ENCODE results near the gene RGS7. TPM values are rescaled to one million over a fixed set of nuclear protein-coding genes. Genes with fewer than 3 reads are reported as not detected.
"Not testable (repeated sequence)": the region's sequence is repeated elsewhere in the genome, so short reads cannot be mapped to it uniquely, and the experiment has no call there.

RGS7 gene
- total RNA-seq, 1 donor from 2014 or later = 19.7 TPM

DNA sequence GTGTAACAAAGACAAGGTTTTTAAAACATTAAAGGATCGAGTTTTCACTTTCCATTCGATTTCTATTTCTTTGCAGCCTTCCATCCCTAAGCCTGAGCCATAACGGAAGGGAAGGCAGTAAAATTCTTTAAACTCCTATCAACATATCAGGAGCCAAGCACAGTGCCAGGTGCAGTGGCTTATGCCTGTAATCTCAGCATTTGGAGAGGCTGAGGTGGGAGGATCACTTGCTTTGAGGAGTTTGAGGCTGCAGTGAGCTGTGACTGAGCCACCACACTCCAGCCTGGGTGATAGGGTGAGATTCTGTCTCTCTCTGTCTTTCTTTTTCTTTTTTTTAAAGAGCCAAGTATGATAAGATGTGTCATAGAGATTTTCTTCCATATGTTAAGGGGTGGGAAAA is 527.5 kb downstream of the RGS7 start:
- no peak for DNase-seq

DNA sequence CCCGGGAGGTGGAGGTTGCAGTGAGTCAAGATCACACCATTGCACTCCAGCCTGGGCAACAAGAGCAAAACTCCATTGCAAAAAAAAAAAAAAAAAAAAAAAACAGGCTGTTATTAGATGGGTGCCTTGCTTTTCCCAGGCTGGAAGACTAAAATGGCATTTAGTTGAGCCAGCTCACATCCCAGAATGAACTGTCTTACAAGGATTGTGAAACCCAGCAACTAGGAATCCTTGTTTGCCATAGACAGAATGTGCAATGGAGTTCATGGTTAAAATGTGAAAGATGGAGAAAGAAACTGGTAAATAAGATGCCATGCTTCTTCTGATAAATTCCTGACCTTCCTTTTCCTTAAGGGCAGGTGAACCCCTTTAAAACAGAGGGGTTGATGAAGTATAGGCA is 529.2 kb downstream of the RGS7 start:
- DNase-seq = no peak

DNA sequence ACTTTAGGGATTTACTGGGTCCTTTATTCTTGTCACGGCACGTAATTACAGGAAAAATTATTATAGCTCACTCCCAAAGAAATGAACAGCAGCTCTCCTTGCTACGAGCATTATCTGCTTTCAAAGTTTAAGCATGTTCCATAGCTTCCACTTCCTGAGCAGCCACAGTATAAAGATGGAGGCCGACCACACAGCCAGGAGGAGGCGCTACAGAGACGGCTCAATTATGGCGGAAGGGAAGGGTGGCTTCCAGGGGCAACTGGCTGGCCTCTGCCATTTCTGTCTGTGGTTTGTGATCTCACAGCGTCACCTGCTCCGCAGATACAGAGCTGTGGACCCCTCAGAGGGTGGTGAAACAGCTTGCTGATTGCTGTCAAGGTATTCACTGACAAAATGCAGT is 532.8 kb downstream of the RGS7 start:
- no peak for DNase-seq

DNA sequence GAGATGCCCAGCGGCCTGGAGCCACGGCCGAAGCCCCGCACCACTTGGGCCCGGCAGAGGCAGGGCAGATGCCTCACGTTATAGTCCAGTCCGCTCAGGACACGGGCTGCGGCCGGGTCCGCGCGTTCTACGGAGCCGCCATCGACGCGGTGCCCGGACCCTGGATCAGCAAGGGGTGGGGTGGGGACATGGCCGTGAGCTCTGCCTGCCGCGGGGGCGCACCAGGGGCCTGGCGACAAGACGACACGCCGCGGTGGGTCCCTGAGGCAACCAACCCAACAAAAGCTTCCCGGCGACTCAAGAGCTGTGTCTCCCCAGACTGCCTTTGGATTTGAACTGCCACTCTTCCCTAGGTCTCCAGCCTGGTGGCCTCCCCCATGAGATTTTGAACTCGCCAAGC is 533.6 kb downstream of the RGS7 start:
- no peak for DNase-seq

DNA sequence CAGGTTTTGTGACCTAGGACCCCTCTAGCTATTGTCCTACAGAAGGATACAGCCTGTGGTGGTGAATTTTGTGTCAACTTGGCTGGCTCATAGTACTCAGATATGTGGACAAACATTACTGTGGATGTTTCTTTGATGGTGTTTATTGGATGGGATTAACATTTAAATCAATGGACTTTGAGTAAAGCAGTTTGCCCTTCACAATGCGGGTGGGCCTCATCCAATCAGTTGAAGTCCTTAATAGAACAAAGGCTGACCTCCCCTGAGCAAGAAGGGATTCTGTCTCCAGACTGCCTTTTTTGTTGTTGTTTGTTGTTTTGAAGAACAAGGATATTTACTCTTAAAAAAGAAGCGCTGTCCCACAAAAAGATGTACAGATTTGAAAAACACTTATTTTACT is 535.1 kb downstream of the RGS7 start:
- no peak for DNase-seq

DNA sequence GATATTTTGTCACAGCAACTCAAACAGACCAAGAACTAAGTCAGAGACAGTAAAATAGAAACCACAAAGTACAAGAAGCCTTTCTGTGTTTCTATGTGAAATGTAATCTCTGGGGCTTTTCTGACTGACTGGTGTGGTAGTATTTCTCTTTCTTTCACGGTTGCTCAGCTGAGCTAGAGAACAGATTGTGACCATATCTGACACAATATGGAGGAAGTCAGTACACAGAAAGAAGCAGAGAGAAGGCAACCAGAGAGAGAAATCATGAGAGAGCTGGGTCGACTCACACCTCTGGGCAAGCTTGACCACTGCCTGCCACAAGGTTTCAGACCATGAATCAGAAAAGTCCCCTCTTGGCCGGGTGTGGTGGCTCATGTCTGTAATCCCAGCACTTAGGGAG is 536.2 kb downstream of the RGS7 start:
- DNase-seq = no peak

DNA sequence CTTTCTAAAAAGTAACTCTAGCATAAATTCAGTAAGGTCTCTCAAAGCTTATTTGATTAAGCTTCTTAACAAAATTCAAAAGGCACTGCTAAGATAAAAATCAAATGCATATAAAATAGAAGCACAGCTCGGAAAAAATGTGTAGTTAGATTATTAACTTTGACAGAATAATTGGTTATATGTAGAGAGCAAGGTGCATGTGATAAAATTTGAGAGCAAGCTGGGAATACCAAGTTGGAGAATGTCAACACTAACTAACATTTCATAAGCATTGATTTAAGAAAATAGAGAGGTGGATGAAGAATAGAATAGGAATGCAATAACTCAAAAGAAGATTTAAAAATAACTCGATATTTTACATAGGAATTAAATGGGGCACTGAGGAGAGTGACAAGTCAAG is 540.5 kb downstream of the RGS7 start:
- DNase-seq = no peak

DNA sequence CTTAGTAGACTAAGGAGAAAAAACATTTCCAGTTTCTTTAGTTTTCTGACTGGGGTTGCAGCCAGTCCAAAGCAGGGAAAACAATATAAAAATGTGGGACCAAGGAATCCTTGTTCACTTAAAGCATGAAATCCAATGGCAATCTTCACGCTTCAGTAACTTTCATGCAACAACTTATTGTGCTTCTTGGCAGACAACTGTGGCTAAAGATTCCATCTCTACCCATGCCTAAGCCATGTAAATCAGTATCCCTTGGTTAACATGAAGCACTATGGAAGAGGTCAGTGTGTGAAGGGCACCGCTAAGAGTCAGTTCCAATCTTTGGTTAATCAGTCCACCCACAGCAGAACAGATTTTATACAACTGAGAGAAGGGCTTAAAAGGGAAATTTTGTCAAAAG is 543.3 kb downstream of the RGS7 start:
- no peak for DNase-seq

DNA sequence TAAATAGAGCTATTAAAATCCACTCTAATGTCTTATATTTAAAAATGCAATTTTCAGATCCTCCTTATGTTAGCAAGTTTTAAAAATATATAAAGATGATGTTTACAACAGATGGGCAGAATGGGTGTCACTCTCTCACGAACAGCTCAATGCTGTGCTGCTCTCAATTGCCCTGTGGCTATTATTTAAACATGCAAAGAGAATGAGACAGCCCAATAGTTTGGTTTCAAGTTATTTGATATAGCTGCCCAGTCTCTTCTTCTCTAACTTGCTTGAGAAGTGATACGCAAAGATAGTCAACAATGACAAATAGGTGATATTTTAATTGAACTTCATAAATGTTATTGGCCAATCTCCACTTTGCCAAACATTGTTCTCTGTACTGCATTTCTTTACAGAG is 545.7 kb downstream of the RGS7 start:
- no peak for DNase-seq

DNA sequence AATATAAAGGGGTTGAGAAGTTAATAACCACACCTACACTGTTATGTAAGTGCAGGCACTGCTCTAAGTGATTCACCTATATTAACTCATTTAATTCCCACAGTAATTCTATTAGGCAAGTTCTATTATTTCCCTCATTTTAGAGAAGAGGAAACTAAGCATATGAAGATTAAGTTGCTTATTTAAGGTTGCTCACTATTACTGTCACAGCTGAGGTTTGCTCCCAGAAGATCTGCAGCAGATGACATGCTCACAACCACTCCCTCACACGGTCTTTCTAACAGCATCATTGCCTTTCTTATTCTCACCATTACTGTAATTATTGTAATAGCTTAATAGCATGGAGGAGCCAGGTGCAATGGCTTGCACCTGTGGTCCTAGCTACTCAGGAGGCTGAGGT is 548.6 kb downstream of the RGS7 start:
- no peak for DNase-seq

DNA sequence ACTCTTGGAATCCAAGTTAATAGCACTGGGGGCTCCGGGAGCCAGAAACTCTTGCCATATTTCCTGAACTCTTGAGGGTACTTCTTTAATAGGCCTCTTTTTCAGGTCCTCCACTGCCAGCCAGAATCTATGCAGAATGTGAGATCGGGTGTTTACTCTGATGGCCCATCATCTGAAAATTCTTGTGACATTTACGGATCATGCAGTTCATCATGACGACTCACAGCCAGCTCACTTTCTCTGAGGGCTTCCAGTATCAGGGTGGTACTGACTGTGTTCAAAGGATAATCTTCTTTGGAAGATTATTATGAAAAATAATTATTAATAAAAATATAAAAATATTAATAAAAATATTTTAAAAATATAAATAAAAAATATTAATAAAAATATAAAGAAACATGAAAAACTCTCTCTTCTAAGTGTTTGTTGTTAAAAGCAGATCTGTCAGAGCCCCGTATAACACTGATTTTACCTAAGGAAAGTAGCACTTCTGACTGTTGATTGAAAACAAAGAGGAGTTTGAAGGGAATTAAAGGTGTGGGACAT is 550.7 kb downstream of the RGS7 start:
- DNase-seq = no peak

DNA sequence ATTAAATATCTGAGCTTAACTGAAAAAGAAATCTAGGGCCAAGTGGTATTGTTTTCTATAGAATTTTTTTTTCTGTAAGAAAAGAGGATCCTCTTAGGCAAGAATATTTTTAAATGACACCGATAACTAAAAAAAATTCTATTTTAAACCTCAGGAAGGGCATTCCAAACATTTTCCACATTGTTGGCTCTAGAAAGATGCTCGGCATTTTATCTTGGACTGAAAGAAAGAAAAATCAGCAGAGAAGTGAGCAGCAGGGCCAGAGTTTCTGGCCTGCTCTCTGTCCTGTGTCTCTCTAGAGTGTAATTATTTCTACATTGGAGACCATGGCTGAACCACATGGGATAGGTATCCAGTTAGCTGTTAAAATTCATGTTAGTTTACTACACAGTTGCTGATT is 552.5 kb downstream of the RGS7 start:
- DNase-seq = no peak

DNA sequence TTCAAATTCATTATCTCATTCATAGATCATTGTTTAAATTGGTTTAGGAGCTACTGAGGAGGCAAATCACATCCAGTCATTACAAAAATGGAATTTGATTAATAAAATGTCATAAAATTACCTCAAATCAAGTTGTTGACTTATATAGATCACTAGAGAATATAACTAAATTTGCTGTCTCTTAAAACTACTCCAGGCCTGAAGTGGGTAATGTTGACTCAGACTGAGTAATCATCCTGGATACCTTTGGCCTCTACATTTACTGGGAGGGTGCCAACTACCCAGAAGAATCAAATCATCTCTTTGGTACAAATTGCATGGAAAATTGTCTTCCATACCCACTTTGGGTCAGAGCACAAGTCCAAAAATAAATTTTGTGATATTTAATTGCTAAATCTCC is 553.9 kb downstream of the RGS7 start:
- no peak for DNase-seq

DNA sequence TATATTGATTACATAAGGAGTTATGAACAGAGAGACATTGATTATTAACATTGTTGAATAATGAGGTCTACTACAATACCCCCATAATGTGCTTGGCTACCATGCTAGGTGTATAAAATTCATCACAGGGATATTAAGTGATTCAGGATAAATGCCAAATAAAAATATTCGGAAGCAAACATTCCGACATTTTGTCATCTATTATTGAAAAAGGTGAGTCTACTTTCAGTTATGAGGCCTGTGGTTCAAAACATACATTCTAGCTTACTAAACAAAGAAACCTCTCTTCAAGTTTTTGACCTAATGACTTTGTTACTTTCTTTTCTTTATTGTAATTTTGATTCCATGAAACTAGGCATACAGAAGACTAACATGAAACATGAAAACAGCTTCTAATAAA is 554.7 kb downstream of the RGS7 start:
- DNase-seq = no peak

DNA sequence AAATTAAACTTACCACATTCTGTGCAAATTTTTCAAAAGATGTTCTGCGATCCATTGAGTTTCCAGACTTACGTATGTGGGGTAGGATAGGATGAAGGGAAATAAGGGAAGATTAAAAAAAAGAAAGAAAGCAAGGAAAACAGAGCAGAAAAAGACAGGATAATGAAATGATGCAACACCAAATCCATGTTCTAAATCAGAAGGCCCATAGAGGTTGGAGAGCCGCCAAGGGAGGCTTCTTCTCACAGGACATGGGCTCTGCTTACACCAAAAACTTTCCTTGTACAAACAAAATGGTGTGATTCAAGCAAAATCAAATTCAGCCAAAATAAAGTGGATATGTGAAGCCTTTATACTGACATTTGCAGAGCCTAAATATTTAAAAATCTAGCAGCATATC is 555.6 kb downstream of the RGS7 start:
- no peak for DNase-seq

DNA sequence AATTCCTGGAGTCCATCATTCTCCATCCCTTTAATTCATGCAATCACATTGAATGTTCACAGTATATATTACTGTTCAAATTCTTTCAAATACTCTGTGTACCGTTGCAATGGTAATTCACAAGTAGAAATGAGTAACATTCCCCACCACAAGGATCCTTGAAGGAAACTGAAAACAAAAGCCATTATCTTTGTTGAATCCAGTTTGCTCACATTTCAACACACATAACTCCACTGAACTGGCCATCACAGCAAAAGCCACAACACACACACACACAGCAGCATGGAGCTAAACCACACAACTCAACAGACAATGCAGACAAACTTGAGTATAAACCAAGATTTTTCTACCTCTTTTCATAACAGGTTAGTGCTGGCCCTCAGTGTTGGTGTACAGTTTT is 556.7 kb downstream of the RGS7 start:
- DNase-seq = no peak

DNA sequence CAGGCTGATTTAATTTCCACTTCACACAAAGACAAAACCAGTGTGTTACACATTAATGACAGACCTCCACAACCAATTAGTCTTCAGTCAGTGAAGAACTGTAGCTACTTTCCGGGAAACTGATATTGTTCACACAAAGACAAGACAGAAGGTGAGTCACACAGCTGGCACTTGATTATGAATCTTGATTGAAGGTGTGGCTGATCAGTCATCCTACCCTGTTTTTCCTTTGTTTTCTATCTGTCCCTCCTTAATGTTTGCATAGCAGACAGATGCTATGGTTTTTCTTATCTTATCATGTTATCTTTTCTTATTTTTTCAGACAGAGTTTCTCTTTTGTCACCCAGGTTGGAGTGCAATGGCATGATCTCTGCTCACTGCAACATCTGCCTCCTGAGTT is 560.0 kb downstream of the RGS7 start:
- DNase-seq = no peak

DNA sequence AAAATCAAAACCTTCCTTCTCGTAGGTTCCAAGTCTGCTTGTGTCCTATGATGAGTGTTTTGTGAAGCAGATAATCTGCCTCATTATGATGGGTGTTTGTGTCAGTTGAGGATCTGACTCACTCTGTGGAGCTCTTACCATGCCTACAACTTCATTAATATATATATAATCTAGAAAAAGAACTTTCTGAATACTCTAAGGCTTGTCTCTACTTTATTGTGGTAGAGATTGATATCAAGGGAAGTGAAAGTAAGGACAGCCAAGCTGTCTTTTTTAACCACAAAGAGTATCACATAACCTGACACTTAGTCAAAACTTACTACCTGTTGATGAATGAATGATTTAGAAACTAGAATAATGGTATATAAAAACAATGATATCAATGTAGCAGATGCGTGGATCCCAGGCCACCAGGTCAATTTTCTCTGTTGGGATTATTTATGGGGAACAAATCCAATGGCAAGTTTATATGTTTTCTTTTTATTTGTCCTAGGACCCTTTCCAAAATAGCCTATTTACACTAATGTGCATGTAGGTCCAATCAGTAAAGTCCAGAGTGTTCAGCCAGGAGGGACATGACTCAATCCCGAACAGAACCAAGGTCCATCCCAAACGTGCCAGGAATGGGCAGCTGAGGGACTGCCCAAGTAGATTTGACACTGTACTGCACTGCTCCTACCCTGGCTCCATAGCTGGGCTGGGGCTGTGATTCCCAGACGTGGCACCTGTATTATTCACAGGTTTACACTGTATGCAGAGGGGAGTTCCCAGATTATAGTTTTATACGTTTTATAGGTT is 562.8 kb downstream of the RGS7 start:
- DNase-seq = no peak

DNA sequence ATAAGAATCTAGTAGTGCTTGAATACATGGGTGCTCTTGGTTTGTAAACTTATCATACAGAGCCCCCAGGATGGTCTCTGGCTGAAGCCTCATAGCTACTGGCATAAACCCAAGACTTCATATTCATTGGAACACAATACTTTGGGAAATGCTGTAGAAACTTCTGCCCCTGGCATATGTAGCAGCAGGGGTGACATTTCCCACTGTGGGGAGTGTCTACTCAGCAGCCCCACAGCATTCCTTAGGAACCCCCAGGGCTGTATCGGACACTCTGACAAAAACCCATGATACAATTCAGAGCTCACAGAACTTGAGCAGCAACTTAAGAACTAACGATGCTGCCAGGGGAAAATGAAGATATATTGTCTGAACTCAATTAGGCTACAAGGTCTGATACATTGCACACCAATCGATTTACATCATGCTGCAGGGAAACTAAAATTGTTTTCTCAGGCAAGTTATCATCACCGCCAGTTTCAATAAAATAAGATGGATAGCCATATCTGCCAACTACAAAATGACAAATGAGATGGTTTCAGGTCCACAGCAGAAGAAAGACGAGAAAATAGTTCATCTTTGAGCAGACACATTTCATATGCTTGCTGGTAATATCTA is 564.0 kb downstream of the RGS7 start:
- DNase-seq = no peak

DNA sequence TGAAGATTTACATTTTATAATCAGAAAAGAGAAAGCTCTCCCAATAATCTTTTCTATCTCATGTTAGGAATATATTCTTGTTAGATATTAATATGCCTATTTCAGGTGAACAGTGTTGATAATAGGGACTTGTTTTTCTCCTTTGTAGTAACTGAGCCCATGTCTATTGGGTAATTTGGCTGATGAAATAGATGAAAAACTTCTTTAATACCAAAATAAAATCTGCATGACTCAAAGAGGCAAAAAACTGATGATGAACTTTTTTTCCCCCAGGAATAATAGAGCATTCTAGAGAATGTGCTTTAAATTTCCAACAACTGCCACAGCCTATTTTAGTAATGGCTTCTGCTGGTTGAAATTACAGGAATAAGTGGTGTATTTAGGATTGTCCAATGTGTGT is 566.1 kb downstream of the RGS7 start:
- no peak for DNase-seq

DNA sequence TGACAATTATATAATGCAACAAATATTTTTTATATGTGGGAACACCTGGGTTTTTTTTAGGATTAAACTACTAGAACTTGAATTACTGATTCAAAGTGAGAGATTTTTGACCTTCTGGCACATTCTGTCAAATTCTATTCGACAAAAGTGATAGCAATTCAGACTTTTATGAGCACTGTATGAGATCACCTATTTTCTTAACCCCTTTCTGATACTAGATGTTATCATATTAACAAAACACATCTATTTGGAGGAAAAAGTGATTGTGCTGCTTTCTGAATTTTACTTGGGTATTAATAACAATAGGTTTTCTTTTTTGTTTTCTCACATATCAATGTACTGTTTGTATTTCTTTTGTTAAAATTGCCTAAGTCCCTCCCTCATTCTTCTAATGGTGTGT is 570.1 kb downstream of the RGS7 start:
- no peak for DNase-seq

DNA sequence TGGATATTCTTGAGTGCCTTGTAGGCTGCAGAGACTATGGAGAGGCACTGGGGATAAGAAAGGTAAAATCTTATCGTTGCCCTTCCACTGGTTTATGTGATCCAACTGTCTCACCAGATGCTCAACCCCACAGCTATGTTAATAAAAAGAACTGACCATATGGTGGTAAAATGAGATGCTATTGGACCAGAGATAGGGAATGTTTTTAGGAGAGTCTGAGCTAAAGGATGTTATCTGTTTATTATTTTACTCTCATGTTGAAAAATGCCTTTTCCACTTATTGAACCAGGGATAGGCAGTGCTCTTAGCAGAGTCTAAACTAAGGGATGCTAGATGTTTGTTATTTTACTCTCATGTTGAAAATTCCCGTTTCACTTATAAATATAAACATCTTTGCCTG is 572.2 kb downstream of the RGS7 start:
- no peak for DNase-seq

DNA sequence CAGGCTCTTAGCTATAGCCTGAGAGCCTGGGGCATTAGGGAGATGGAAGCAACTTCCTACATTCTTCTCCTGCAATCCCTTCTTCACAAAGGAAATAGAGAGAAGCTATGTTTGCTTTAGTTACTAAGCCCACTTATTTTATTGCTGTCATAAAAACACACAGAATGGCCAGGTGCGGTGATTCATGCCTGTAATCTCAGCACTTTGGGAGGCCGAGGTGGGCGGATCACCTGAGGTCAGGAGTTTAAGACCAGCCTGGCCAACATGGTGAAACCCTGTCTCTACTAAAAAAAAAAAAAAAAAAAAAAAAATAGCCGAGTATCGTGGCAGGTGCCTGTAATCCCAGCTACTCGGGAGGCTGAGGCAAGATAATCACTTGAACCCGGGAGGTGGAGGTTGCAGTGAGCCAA is 573.3 kb downstream of the RGS7 start:
- DNase-seq = not testable (repeated sequence)

DNA sequence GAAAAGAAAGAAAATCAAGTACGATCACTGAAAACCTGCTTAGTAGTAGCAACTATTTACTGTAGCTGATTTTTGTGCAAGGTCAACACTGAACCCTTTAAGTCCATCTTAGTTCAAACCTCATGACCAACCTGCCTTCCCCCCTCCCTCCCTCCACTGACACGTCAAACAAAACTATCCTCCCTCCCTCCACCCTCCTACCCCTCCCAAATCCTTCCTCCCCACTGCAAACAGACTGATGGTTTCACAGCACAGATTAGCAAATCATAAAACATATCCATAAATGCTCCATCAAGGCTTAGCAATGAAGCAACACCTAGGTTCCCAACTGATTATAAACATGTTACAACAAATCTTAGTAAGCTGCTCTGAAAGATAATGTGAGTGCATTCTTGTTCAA is 580.8 kb downstream of the RGS7 start:
- DNase-seq = no peak

All from occipital lobe (tissue), 2 donors.